Right lobe of liver (tissue), 6 donors: ENCODE data around the gene TAP2. TPM values are rescaled to one million over a fixed set of nuclear protein-coding genes. Genes with fewer than 3 reads are reported as not detected.

Experiments
- ATAC-seq, 4 donors: fragments of 200-7000 bp; cut with Tn5 transposase; one replicate each; pipeline ENCODE4 v1.9.1; 2020; ENCODE audit warnings: mild to moderate bottlenecking in 4 of 4, moderate library complexity in 4 of 4
- DNase-seq, 3 donors: peaks; one replicate each; pipeline ENCODE4 v3.0.0-alpha.2; 2020
- H3K27ac ChIP-seq, 3 donors: fragments of 200-600 bp; one replicate each; pipeline ENCODE4 v1.8.0; 2022
- H3K27me3 ChIP-seq, 2 donors: fragments of 200-600 bp; one replicate each; pipeline ENCODE4 v1.8.0; 2022
- H3K36me3 ChIP-seq, 4 donors: fragments of 200-600 bp; sonication (generic) in 1 of 4; one replicate each; pipeline versions ENCODE4 v1.5.1 to v1.8.0; 2017 to 2022; ENCODE audit warnings: control low read depth in 1 of 4
- H3K4me1 ChIP-seq, 4 donors: fragments of 200-600 bp; sonication (generic) in 1 of 4; one replicate each; pipeline versions ENCODE4 v1.5.1 to v1.8.0; 2017 to 2022; ENCODE audit warnings: control low read depth in 1 of 4
- H3K4me3 ChIP-seq, 3 donors: fragments of 200-600 bp; one replicate each; pipeline ENCODE4 v1.8.0; 2022
- H3K9me3 ChIP-seq, 4 donors: fragments of 200-600 bp; sonication (generic) in 1 of 4; one replicate each; pipeline versions ENCODE4 v1.5.1 to v1.8.0; 2017 to 2022; ENCODE audit warnings: control low read depth in 1 of 4
- CTCF ChIP-seq, 4 donors: fragments of 200-600 bp in 3 of 4; fragments of 450-650 bp in 1 of 4; IDR thresholded peaks; one replicate each; pipeline versions ENCODE4 v1.5.1 to v1.8.0; 2016 to 2022; ENCODE audit warnings: antibody characterized with exemption in 4 of 4, mild to moderate bottlenecking in 2 of 4
- POLR2A ChIP-seq: fragments of 450-650 bp; IDR thresholded peaks from one replicate; pipeline ENCODE4 v1.6.1; 2017; ENCODE audit warnings: antibody characterized with exemption, mild to moderate bottlenecking
- WGBS: methylation state at CpG from one replicate; pipeline ENCODE4 v1.1.6; 2018; ENCODE audit warnings: low coverage, low lambda C conversion rate; ENCODE audit not compliant: insufficient coverage; ENCODE audit errors: missing lambda C conversion rate; 5-methylcytosine and 5-hydroxymethylcytosine counted together
- intact Hi-C, 2 donors: fragments of 100-400 bp; cut with DNase I; formaldehyde crosslinking; loops; one replicate each; pipeline versions ENCODE4 v1.11.2 to v1.14.1; 2022
- total RNA-seq, 6 experiments: library from RNA; depleted of rRNA in 2 of 6; stranded (reverse); fragments of >200 nt in 2 of 6; fragmentation: NEBNext Ultra II Directional in 3 of 6; extraction: Animal tissue kit (Norgen Biotek cat#: 25700) in 3 of 6; gene quantifications; one replicate each; pipeline versions ENCODE4 v1.1.0 to v1.2.4, GENCODE V29; 2016 to 2023
- donor health status: DM: no; HTN: yes; CAD: no.
- donor health status: DM: no; HTN: no; CAD: no.
- donor health status: DM: no; HTN: no; CAD: no.
- donor health status: DM: no; HTN: yes; CAD: no.
- donor health status: DM: no; HTN: yes; CAD: no.

Gene TAP2
- total RNA-seq, 6 experiments from 2014 or later = 8.8 to 20.2 (median 15.9) TPM

- Histone ChIP-seq H3K36me3 (no peaks in the 10 kb centered on the region), H3K27ac (no peak overlapping the region), H3K9me3 (no peaks in the 10 kb centered on the region), H3K4me3 (no peak overlapping the region), H3K4me1 (no peaks in the 10 kb centered on the region), H3K27me3 (no peaks in the 10 kb centered on the region)
- WGBS = 19% methylated on average over 5 of the region's 5 CpGs
- peak; percentile 65 to 71 (median 67) for DNase-seq
- peak; percentile 77 to 87 (median 82) for ATAC-seq
- intact Hi-C loops = no loop called here
- TF ChIP-seq CTCF (IDR thresholded peaks at IDR 0.05) (peak; percentile 95 to 99 (median 97)), POLR2A (no peak)
Observed at GRCh38 chr6:32868257-32868788, 29.8 kb upstream of the TAP2 start.

- H3K4me1 ChIP-seq = no peaks in the 10 kb centered on the region
- H3K4me3 ChIP-seq = no peak overlapping the region
- DNase-seq (no peak), ATAC-seq (no peak)
- H3K36me3 ChIP-seq = no peaks in the 10 kb centered on the region
- no peak overlapping the region for H3K27ac ChIP-seq
- H3K27me3 ChIP-seq = no peaks in the 10 kb centered on the region
- 25% methylated on average over 8 of the region's 8 CpGs for WGBS
- intact Hi-C loops = no loop called here
- H3K9me3 ChIP-seq = no peaks in the 10 kb centered on the region
- TF ChIP-seq POLR2A (no peak), CTCF (IDR thresholded peaks at IDR 0.05) (no peak)
Observed at GRCh38 chr6:32867554-32868256, 29.2 kb upstream of the TAP2 start.

GRCh38 chr6:32867022-32867477, 28.5 kb upstream of the TAP2 start:
- 48% methylated on average over 3 of the region's 3 CpGs for WGBS
- no peaks in the 10 kb centered on the region for H3K9me3 ChIP-seq
- DNase-seq (no peak), ATAC-seq (peak in 2 of 4 donors; percentile 39 to 51)
- no peaks in the 10 kb centered on the region for H3K27me3 ChIP-seq
- intact Hi-C loops = no loop called here
- H3K27ac ChIP-seq = no peak overlapping the region
- H3K4me1 ChIP-seq = no peaks in the 10 kb centered on the region
- no peaks in the 10 kb centered on the region for H3K36me3 ChIP-seq
- no peak overlapping the region for H3K4me3 ChIP-seq
- TF ChIP-seq CTCF (IDR thresholded peaks at IDR 0.05) (no peak), POLR2A (no peak)

- DNase-seq (no peak), ATAC-seq (no peak)
- H3K27me3 ChIP-seq = no peaks in the 10 kb centered on the region
- TF ChIP-seq CTCF (IDR thresholded peaks at IDR 0.05) (no peak), POLR2A (no peak)
- no peaks in the 10 kb centered on the region for H3K36me3 ChIP-seq
- H3K27ac ChIP-seq = no peak overlapping the region
- no peak overlapping the region for H3K4me3 ChIP-seq
- H3K4me1 ChIP-seq = no peaks in the 10 kb centered on the region
- intact Hi-C loops = no loop called here
- H3K9me3 ChIP-seq = no peaks in the 10 kb centered on the region
- 57% methylated on average over 9 of the region's 10 CpGs for WGBS
Observed at GRCh38 chr6:32865724-32866443, 27.3 kb upstream of the TAP2 start.
